HCT116 (cell line): ENCODE data around the gene UBN1. TPM values are rescaled to one million over a fixed set of nuclear protein-coding genes. Genes with fewer than 3 reads are reported as not detected.

Source experiments
- ATAC-seq: fragments of 200-7000 bp; cut with Tn5 transposase; 2 replicates; pipeline ENCODE4 v1.9.1; 2020; ENCODE audit warnings: mild to moderate bottlenecking, moderate library complexity
- BruUV-seq: library from RNA; stranded (reverse); fragments of 400-500 nt; replicated peaks from 2 replicates; lab custom pipeline; 2021; lab: Mats Ljungman, UMichigan
- CTCF ChIA-PET: fragments of 300-600 bp; sonication (Branson Sonifier 250); formaldehyde crosslinking; loops from one replicate; lab custom pipeline; 2021; ENCODE audit warnings: antibody characterized with exemption; lab: Charles Lee
- POLR2A ChIA-PET: fragments of 300-600, 350-600 bp; sonication (Branson Sonifier 250); formaldehyde crosslinking; loops from one replicate; lab custom pipeline; 2021; ENCODE audit warnings: antibody characterized with exemption; lab: Charles Lee
- RAD21 ChIA-PET, 2 experiments: fragments of 300-600 bp; sonication (Branson Sonifier 250); formaldehyde crosslinking; loops; one replicate each; lab custom pipeline; 2023; ENCODE audit warnings: low total read pairs in 2 of 2; ENCODE audit not compliant: uncharacterized antibody in 2 of 2, unreplicated experiment in 2 of 2, low non-redundant PET in 1 of 2; lab: Charles Lee
- DNase-seq: peaks from one replicate; pipeline ENCODE4 v3.0.0-alpha.2; 2010; ENCODE audit warnings: low read depth, low spot score
- H2AFZ ChIP-seq: fragments of 200-600 bp; shearing (Covaris generic), sonication (generic); 2 replicates; pipeline ENCODE4 v1.6.1; 2017; ENCODE audit warnings: low read depth, mixed run types, mixed read lengths, antibody characterized with exemption, low read length; ENCODE audit not compliant: poor library complexity, severe bottlenecking
- H3K27ac ChIP-seq: 2 replicates; pipeline ENCODE4 v1.5.1; 2012; ENCODE audit warnings: low read depth, low read length
- H3K27me3 ChIP-seq: fragments of 200-600 bp; sonication (generic); 2 replicates; pipeline ENCODE4 v1.6.1; 2016; ENCODE audit warnings: mixed run types, low read length, mixed read lengths; ENCODE audit not compliant: insufficient read depth
- H3K36me3 ChIP-seq, 2 experiments: fragments of 200-500 bp in 1 of 2; fragments of 200-600 bp in 1 of 2; sonication (Bioruptor generic) in 1 of 2; sonication (generic) in 1 of 2; 2 replicates each; pipeline versions ENCODE4 v1.5.1 to v1.6.1; 2014 to 2016; ENCODE audit warnings: low read length in 2 of 2, inconsistent platforms in 1 of 2, mixed read lengths in 1 of 2, mixed run types in 1 of 2; ENCODE audit not compliant: insufficient read depth in 2 of 2, control insufficient read depth in 1 of 2
- H3K4me1 ChIP-seq, 2 experiments: fragments of 200-600 bp in 1 of 2; sonication (generic) in 1 of 2; 2 replicates each; pipeline versions ENCODE4 v1.5.1 to v1.6.1; 2012 to 2017; ENCODE audit warnings: low read length in 2 of 2, inconsistent platforms in 1 of 2, mild to moderate bottlenecking in 1 of 2, mixed read lengths in 1 of 2, mixed run types in 1 of 2, moderate library complexity in 1 of 2; ENCODE audit not compliant: insufficient read depth in 2 of 2, control insufficient read depth in 1 of 2
- H3K4me2 ChIP-seq: fragments of 200-600 bp; sonication (generic); 2 replicates; pipeline ENCODE4 v1.6.1; 2017; ENCODE audit warnings: mixed run types, low read length, mixed read lengths
- H3K4me3 ChIP-seq, 2 experiments: fragments of 200-600 bp in 1 of 2; sonication (generic) in 1 of 2; replicated peaks in 1 of 2; 2 replicates each; pipeline ENCODE4 v1.5.1; 2011 to 2016; ENCODE audit warnings: low read length in 2 of 2, control low read depth in 1 of 2, low read depth in 1 of 2, mild to moderate bottlenecking in 1 of 2, mixed read lengths in 1 of 2, mixed run types in 1 of 2
- H3K79me2 ChIP-seq: fragments of 200-600 bp; sonication (generic); 2 replicates; pipeline ENCODE4 v1.6.1; 2017; ENCODE audit warnings: mild to moderate bottlenecking, mixed run types, low read length, moderate library complexity, mixed read lengths; ENCODE audit not compliant: insufficient read depth
- H3K9ac ChIP-seq: fragments of 200-600 bp; sonication (generic); 2 replicates; pipeline ENCODE4 v1.6.1; 2016; ENCODE audit warnings: low read length, mixed read lengths
- H3K9me2 ChIP-seq: fragments of 200-600 bp; sonication (generic), shearing (Covaris generic); 2 replicates; pipeline ENCODE4 v1.6.1; 2017; ENCODE audit warnings: mixed run types, mild to moderate bottlenecking, moderate library complexity; ENCODE audit not compliant: insufficient read depth
- H3K9me3 ChIP-seq, 2 experiments: fragments of 200-500 bp in 1 of 2; fragments of 200-600 bp in 1 of 2; sonication (Bioruptor generic) in 1 of 2; sonication (generic) in 1 of 2; 2 replicates each; pipeline ENCODE4 v1.6.1; 2014 to 2017; ENCODE audit warnings: low read length in 2 of 2, mixed read lengths in 2 of 2, inconsistent platforms in 1 of 2, low read depth in 1 of 2, mild to moderate bottlenecking in 1 of 2, mixed run types in 1 of 2, moderate library complexity in 1 of 2; ENCODE audit not compliant: control insufficient read depth in 1 of 2, insufficient read depth in 1 of 2
- H4K20me1 ChIP-seq: fragments of 200-600 bp; sonication (generic), shearing (Covaris generic); 2 replicates; pipeline ENCODE4 v1.6.1; 2017; ENCODE audit warnings: mixed run types, mild to moderate bottlenecking, moderate library complexity; ENCODE audit not compliant: insufficient read depth
- ATF3 ChIP-seq: IDR thresholded peaks from 2 replicates; pipeline ENCODE4 v1.6.1; 2012
- CEBPB ChIP-seq: IDR thresholded peaks from 2 replicates; pipeline ENCODE4 v1.6.1; 2012; ENCODE audit warnings: low read depth
- CTCF ChIP-seq, 3 experiments: fragments of 200-600 bp in 1 of 3; sonication (generic) in 1 of 3; IDR thresholded peaks in 2 of 3; conservative IDR thresholded peaks in 1 of 3; 2 replicates each; pipeline ENCODE4 v1.5.1; 2012 to 2017; ENCODE audit warnings: low read depth in 2 of 3, low read length in 2 of 3, antibody characterized with exemption in 1 of 3, borderline replicate concordance in 1 of 3, control low read depth in 1 of 3, mild to moderate bottlenecking in 1 of 3, mixed read lengths in 1 of 3, mixed run types in 1 of 3, moderate library complexity in 1 of 3; ENCODE audit not compliant: insufficient read depth in 1 of 3
- ELF1 ChIP-seq: IDR thresholded peaks from 2 replicates; pipeline ENCODE4 v1.6.1; 2012; ENCODE audit warnings: low read depth, borderline replicate concordance
- JUND ChIP-seq: IDR thresholded peaks from 2 replicates; pipeline ENCODE4 v1.6.1; 2012
- MAX ChIP-seq: IDR thresholded peaks from 2 replicates; pipeline ENCODE4 v1.6.1; 2012
- POLR2A ChIP-seq: IDR thresholded peaks from 2 replicates; pipeline ENCODE4 v1.7.0; 2011; ENCODE audit warnings: borderline replicate concordance; ENCODE audit not compliant: insufficient read depth, insufficient read length; ENCODE audit errors: extremely low read depth
- POLR2AphosphoS5 ChIP-seq: IDR thresholded peaks from 2 replicates; pipeline ENCODE4 v1.6.1; 2011; ENCODE audit warnings: mild to moderate bottlenecking, low read depth, low read length, moderate library complexity
- YY1 ChIP-seq: IDR thresholded peaks from 2 replicates; pipeline ENCODE4 v1.6.1; 2011; ENCODE audit warnings: low read length, low read depth, moderate library complexity, mild to moderate bottlenecking; ENCODE audit not compliant: insufficient replicate concordance; ENCODE audit errors: extremely low read depth
- ZBTB33 ChIP-seq: IDR thresholded peaks from 2 replicates; pipeline ENCODE4 v1.6.1; 2011; ENCODE audit warnings: mild to moderate bottlenecking, low read length, moderate library complexity; ENCODE audit not compliant: insufficient replicate concordance; ENCODE audit errors: extremely low read depth
- ZFX ChIP-seq: fragments of 450-650 bp; IDR thresholded peaks from 2 replicates; pipeline ENCODE4 v1.6.1; 2017
- ZNF274 ChIP-seq: fragments of 200-500 bp; sonication (Bioruptor generic); IDR thresholded peaks from 2 replicates; pipeline ENCODE4 v1.6.1; 2014; ENCODE audit warnings: mild to moderate bottlenecking, low read depth, low read length, inconsistent platforms
- intact Hi-C: fragments of 100-400 bp; cut with micrococcal nuclease; formaldehyde crosslinking; loops from 2 replicates; pipeline ENCODE4 v1.10.0; 2022
- total RNA-seq: library from RNA; stranded (reverse); gene quantifications from one replicate; pipeline ENCODE4 v1.2.1, GENCODE V29; 2021; ENCODE audit not compliant: unreplicated experiment

Gene UBN1
- total RNA-seq, 1 experiment from 2014 or later = 31.9 TPM

- CTCF ChIA-PET = no interaction called here
- H3K4me2 ChIP-seq = no peak overlapping the region
- H3K36me3 ChIP-seq = peaks cover 57 to 60% of the 10 kb centered on the region in 2 experiments
- RAD21 ChIA-PET = no interaction called here
- no peaks in the 10 kb centered on the region for H3K4me1 ChIP-seq
- BruUV-seq = no TSS peak
- H3K27me3 ChIP-seq = no peaks in the 10 kb centered on the region
- DNase-seq (no peak), ATAC-seq (no peak)
- no peak overlapping the region for H3K9ac ChIP-seq
- no peak overlapping the region for H3K27ac ChIP-seq
- intact Hi-C loops = no loop called here
- H3K9me3 ChIP-seq = no peaks in the 10 kb centered on the region
- no peak overlapping the region for H2AFZ ChIP-seq
- TF ChIP-seq ZBTB33 = no peak
- TF ChIP-seq, all 23 proteins: peak for 0
- H3K4me3 ChIP-seq = no peak overlapping the region
- POLR2A ChIA-PET = no interaction called here
- no peaks in the 10 kb centered on the region for H4K20me1 ChIP-seq
- peaks cover 48% of the 10 kb centered on the region for H3K79me2 ChIP-seq
- H3K9me2 ChIP-seq = no peaks in the 10 kb centered on the region
These were observed 12.6 kb downstream of the UBN1 start for GRCh38 chr16:4859900-4860255.

- Histone ChIP-seq H3K9ac (no peak overlapping the region), H3K4me3 (no peak overlapping the region), H4K20me1 (no peaks in the 10 kb centered on the region), H3K4me1 (no peaks in the 10 kb centered on the region), H3K36me3 (peaks cover 51 to 53% of the 10 kb centered on the region in 2 experiments), H3K27ac (no peak overlapping the region), H3K4me2 (no peak overlapping the region), H3K9me2 (no peaks in the 10 kb centered on the region), H3K79me2 (peaks cover 52% of the 10 kb centered on the region), H3K9me3 (no peaks in the 10 kb centered on the region), H2AFZ (no peak overlapping the region), H3K27me3 (no peaks in the 10 kb centered on the region)
- RAD21 ChIA-PET = no interaction called here
- DNase-seq = no peak
- ATAC-seq = no peak
- CTCF ChIA-PET = no interaction called here
- TF ChIP-seq ZNF274 (no peak), CEBPB (no peak), MAX (no peak), ZFX (no peak), CTCF (IDR thresholded peaks at IDR 0.05 in 2 of 3, conservative IDR thresholded peaks at IDR 0.05 in 1 of 3; ENCODE audit: borderline replicate concordance in 1 of 3, insufficient read depth in 1 of 3, low read depth in 2 of 3, low read length in 2 of 3) (no peak), POLR2A (no peak), YY1 (no peak), ELF1 (no peak), ATF3 (no peak), POLR2AphosphoS5 (no peak), JUND (no peak)
- intact Hi-C loops = no loop called here
- no TSS peak for BruUV-seq
- POLR2A ChIA-PET = no interaction called here
These were observed 13.6 kb downstream of the UBN1 start for GRCh38 chr16:4860727-4861342.
